GM12892 (cell line): Measurements from ENCODE around the gene DNTTIP2.

Experiments
- POLR2A ChIP-seq: IDR thresholded peaks from 2 replicates; pipeline ENCODE4 v1.6.1; 2011; ENCODE audit warnings: low read depth, low read length, control low read depth
- POLR2AphosphoS5 ChIP-seq: IDR thresholded peaks from 2 replicates; pipeline ENCODE4 v1.6.1; 2011; ENCODE audit warnings: low read depth, low read length, control low read depth
- TAF1 ChIP-seq: IDR thresholded peaks from 2 replicates; pipeline ENCODE4 v1.6.1; 2011; ENCODE audit warnings: low read depth, mild to moderate bottlenecking, control low read depth, low read length, borderline replicate concordance

DNA sequence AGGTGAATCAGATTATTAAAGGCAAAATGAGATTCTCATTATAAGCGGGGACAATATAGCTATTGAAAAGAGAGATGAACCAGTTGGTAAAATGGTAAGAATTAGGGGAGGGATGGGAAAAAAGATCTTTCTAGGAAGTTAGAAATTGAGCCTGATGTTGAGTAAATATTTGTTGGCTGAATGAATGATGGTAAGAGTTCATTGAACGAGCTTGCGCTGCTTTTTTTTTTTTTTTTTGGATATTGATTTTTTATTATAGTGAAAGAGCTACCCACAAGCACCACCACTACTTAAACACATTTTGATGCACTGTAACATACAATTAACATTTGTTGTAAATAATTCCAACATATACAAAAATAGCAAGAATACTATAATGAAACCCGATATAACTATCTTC is 31.3 kb upstream of the DNTTIP2 start:
- TF ChIP-seq TAF1 (no peak), POLR2A (no peak), POLR2AphosphoS5 (no peak)
